ENCODE results near the gene IGF1R. TPM values are rescaled to one million over a fixed set of nuclear protein-coding genes. Genes with fewer than 3 reads are reported as not detected.
A peak's percentile ranks its signal among the peaks of the same experiment; 100 is the strongest.

The IGF1R gene
- total RNA-seq, 4 donors from 2014 or later = 51.5 to 146 (median 89.6) TPM

GRCh38 chr15:98865397-98866339 is 217.3 kb downstream of the IGF1R start:
- H3K27me3 ChIP-seq = no peaks in the 10 kb centered on the region
- DNase-seq = peak; percentile 79 to 84
- H3K4me3 ChIP-seq (replicated peaks in 1 of 3) = peak overlapping the region; percentile 1 to 35 (median 5)
- H3K9me3 ChIP-seq = no peaks in the 10 kb centered on the region
- H3K4me1 ChIP-seq = peaks cover 6 to 8% of the 10 kb centered on the region in 2 donors
- WGBS, 2 donors = 46 to 52% methylated on average over 50 of the region's 50 CpGs
- TF ChIP-seq POLR2A (IDR thresholded peaks at IDR 0.05) (no peak), CTCF (IDR thresholded peaks at IDR 0.05) (no peak)
- intact Hi-C loops (cut with DNase I) = no loop called here
- H3K36me3 ChIP-seq = no peaks in the 10 kb centered on the region
- peak overlapping the region; percentile 5 to 76 (median 51) for H3K27ac ChIP-seq

- WGBS, 2 donors = 55 to 59% methylated on average over 11 of the region's 11 CpGs
- Histone ChIP-seq H3K27ac (peak overlapping the region; percentile 5 to 76 (median 51)), H3K36me3 (no peaks in the 10 kb centered on the region), H3K4me1 (no peaks in the 10 kb centered on the region), H3K9me3 (no peaks in the 10 kb centered on the region), H3K27me3 (no peaks in the 10 kb centered on the region), H3K4me3 (replicated peaks in 1 of 3) (peak overlapping the region in 1 of 3 donors; percentile 35)
- intact Hi-C loops (cut with DNase I) = no loop called here
- TF ChIP-seq CTCF (IDR thresholded peaks at IDR 0.05) (no peak), POLR2A (IDR thresholded peaks at IDR 0.05) (no peak)
- DNase-seq = no peak
These were observed 218.2 kb downstream of the IGF1R start for GRCh38 chr15:98866511-98866910.

- Histone ChIP-seq H3K4me3 (replicated peaks in 1 of 3) (no peak overlapping the region), H3K36me3 (no peaks in the 10 kb centered on the region), H3K4me1 (peaks cover 10% of the 10 kb centered on the region in 2 donors), H3K27me3 (no peaks in the 10 kb centered on the region), H3K27ac (no peak overlapping the region), H3K9me3 (no peaks in the 10 kb centered on the region)
- intact Hi-C loops (cut with DNase I) = no loop called here
- no peak for TF ChIP-seq CTCF (IDR thresholded peaks at IDR 0.05)
- no peak for TF ChIP-seq POLR2A (IDR thresholded peaks at IDR 0.05)
- WGBS, 2 donors = 80 to 88% methylated on average over 6 of the region's 6 CpGs
- DNase-seq = no peak
These were observed 220.2 kb downstream of the IGF1R start for GRCh38 chr15:98868564-98868963.

GRCh38 chr15:98870788-98871187 is 222.4 kb downstream of the IGF1R start:
- H3K4me1 ChIP-seq = peaks cover 32 to 33% of the 10 kb centered on the region in 2 donors
- no peaks in the 10 kb centered on the region for H3K9me3 ChIP-seq
- no peaks in the 10 kb centered on the region for H3K27me3 ChIP-seq
- intact Hi-C loops (cut with DNase I) = no loop called here
- no peak for DNase-seq
- 92 to 98% methylated on average over 6 of the region's 6 CpGs for WGBS, 2 donors
- no peak for TF ChIP-seq POLR2A (IDR thresholded peaks at IDR 0.05)
- TF ChIP-seq CTCF (IDR thresholded peaks at IDR 0.05) = no peak
- H3K4me3 ChIP-seq (replicated peaks in 1 of 3) = no peak overlapping the region
- no peaks in the 10 kb centered on the region for H3K36me3 ChIP-seq
- no peak overlapping the region for H3K27ac ChIP-seq

GRCh38 chr15:98872774-98873173 is 224.4 kb downstream of the IGF1R start:
- H3K4me3 ChIP-seq (replicated peaks in 1 of 3) = no peak overlapping the region
- H3K36me3 ChIP-seq = no peaks in the 10 kb centered on the region
- 69 to 84% methylated on average over 3 of the region's 3 CpGs for WGBS, 2 donors
- H3K27me3 ChIP-seq = no peaks in the 10 kb centered on the region
- DNase-seq = peak in 1 of 2 donors; percentile 31
- H3K9me3 ChIP-seq = no peaks in the 10 kb centered on the region
- intact Hi-C loops (cut with DNase I) = no loop called here
- peaks cover 50 to 52% of the 10 kb centered on the region in 2 donors for H3K4me1 ChIP-seq
- no peak for TF ChIP-seq CTCF (IDR thresholded peaks at IDR 0.05)
- no peak for TF ChIP-seq POLR2A (IDR thresholded peaks at IDR 0.05)
- peak overlapping the region; percentile 34 to 72 (median 50) for H3K27ac ChIP-seq
